ENCODE results near the gene ADSS2. TPM values are rescaled to one million over a fixed set of nuclear protein-coding genes. Genes with fewer than 3 reads are reported as not detected.
"Not testable (repeated sequence)": the region's sequence is repeated elsewhere in the genome, so short reads cannot be mapped to it uniquely, and the experiment has no call there.

Gene ADSS2
- total and polyA plus RNA-seq, 7 experiments from 2014 or later = 25.3 to 61.0 (median 42.3) TPM

DNA sequence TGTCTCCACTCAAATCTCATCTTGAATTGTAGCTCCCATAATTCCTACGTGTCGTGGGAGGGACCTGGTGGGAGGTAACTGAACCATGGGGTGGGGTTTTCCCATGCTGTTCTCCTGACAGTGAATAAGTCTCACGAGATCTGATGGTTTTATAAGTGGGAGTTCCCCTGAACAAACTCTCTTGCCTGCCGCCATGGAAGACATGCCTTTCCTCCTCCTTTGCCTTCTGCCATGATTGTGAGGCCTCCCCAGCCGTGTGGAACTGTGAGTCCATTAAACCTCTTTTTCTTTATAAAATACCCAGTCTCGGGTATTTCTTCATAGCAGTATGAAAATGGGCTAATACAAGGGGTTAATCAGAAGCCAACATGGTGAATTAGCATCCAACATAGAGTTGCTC lies 86.4 kb downstream of the ADSS2 start:
- H3K27me3 Mint-ChIP-seq; CTCF ChIA-PET; H3K4me3 ChIP-seq (ENCODE audit: low read length); H3K9me3 ChIP-seq (ENCODE audit: control insufficient read depth in 2 of 3, low read length in 3 of 3); H3K36me3 Mint-ChIP-seq; H3K4me1 ChIP-seq (ENCODE audit: control insufficient read depth in 2 of 2, insufficient read depth in 2 of 2, low read length in 2 of 2); H3K4me3 Mint-ChIP-seq; ATAC-seq; H3K4me1 Mint-ChIP-seq; H3K27ac Mint-ChIP-seq; H3K36me3 ChIP-seq (ENCODE audit: control insufficient read depth in 2 of 3, insufficient read depth in 3 of 3, low read length in 3 of 3); H3K27me3 ChIP-seq (ENCODE audit: control insufficient read depth in 2 of 2, insufficient read depth in 2 of 2, low read length in 2 of 2); intact Hi-C loops (cut with micrococcal nuclease); DNase-seq; POLR2A ChIA-PET; H3K27ac ChIP-seq (ENCODE audit: low read depth, low read length): not testable (repeated sequence)
- peaks cover 3 to 13% (median 7%) of the 10 kb centered on the region in 11 donors for H3K9me3 Mint-ChIP-seq

DNA sequence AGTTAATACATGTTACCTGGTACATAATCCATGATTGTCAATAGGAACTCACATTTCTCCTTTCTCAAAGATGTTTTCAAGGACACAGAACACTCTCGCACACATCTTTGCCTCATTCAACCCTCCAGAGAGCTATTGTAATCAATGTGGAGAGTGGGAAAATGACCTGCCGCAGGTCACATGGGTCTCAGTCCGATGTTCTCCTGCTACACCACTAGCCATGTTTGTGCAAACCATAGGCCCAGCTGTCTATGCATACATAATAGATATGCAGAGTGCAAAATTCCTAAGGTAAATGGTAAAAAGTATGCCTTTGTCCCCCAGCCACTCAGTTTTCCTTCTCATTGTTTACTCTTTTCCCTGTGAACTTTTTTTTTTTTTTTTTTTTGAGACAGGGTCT lies 89.2 kb downstream of the ADSS2 start:
- DNase-seq = no peak

DNA sequence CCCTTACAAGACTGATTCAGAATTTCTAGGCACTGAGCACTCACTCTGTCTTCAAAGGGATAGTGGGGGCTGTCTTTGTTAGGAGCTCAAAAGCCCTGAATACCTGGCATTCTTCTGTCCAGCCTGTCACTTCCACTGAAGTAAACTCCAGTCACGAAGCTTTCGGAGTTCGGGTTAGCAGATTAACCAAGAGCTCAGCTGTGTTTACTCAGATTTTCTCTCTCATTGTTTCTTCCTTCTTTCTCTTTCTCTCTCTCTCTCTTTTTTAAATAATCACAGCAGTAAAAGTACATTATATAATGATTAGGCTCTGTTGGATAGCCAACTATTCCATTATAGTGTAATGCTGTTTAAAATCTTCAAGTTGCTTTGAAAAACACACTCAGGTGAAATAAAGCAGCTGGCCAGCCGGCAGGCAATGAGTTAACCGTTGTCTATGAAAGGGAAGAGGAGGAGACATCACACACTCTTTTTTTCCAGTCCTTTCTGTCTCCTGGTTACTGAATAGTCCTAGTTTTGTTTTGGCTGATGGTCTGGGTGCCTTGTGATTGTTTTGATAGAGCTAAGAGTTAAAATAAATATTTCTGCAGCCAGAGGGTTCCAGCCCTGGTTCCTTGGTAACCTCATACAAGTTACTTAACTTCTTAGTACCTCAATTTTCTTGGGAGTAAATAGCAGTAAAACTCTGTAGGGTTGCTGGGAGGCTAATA lies 89.8 kb downstream of the ADSS2 start:
- no peaks in the 10 kb centered on the region for H3K27me3 Mint-ChIP-seq
- H3K27ac ChIP-seq (ENCODE audit: low read depth, low read length) = no peak overlapping the region
- ATAC-seq = no peak
- no peaks in the 10 kb centered on the region for H3K36me3 ChIP-seq (ENCODE audit: control insufficient read depth in 2 of 3, insufficient read depth in 3 of 3, low read length in 3 of 3)
- ChIA-PET POLR2A (interaction anchor here (0.6 kb wide), 1 partner anchor 16 kb away, joined by 3 read pairs; no protein-coding TSS in a partner anchor), CTCF (no interaction called here)
- H3K9me3 ChIP-seq (ENCODE audit: control insufficient read depth in 2 of 3, low read length in 3 of 3) = peaks cover 0 to 3% (median 0%) of the 10 kb centered on the region in 3 experiments
- no peak overlapping the region for H3K27ac Mint-ChIP-seq
- intact Hi-C loops (cut with micrococcal nuclease) = no loop called here
- no peak overlapping the region for H3K4me3 Mint-ChIP-seq
- DNase-seq = no peak
- H3K27me3 ChIP-seq (ENCODE audit: control insufficient read depth in 2 of 2, insufficient read depth in 2 of 2, low read length in 2 of 2) = no peaks in the 10 kb centered on the region
- H3K4me1 ChIP-seq (ENCODE audit: control insufficient read depth in 2 of 2, insufficient read depth in 2 of 2, low read length in 2 of 2) = no peaks in the 10 kb centered on the region
- peaks cover 0 to 6% (median 0%) of the 10 kb centered on the region in 5 donors for H3K36me3 Mint-ChIP-seq
- H3K4me3 ChIP-seq (ENCODE audit: low read length) = no peak overlapping the region
- no peaks in the 10 kb centered on the region for H3K4me1 Mint-ChIP-seq
- peaks cover 3 to 13% (median 7%) of the 10 kb centered on the region in 11 donors for H3K9me3 Mint-ChIP-seq

More for the DNA sequence above, 89.2 kb downstream of the ADSS2 start:
- Mint-ChIP-seq H3K27me3 (no peaks in the 10 kb centered on the region), H3K36me3 (peaks cover 0 to 6% (median 0%) of the 10 kb centered on the region in 5 donors), H3K4me1 (no peaks in the 10 kb centered on the region), H3K27ac (no peak overlapping the region), H3K4me3 (no peak overlapping the region), H3K9me3 (peaks cover 3 to 13% (median 7%) of the 10 kb centered on the region in 11 donors)
- no peak overlapping the region for H3K4me3 ChIP-seq (ENCODE audit: low read length)
- no peaks in the 10 kb centered on the region for H3K27me3 ChIP-seq (ENCODE audit: control insufficient read depth in 2 of 2, insufficient read depth in 2 of 2, low read length in 2 of 2)
- ChIA-PET CTCF (no interaction called here), POLR2A (no interaction called here)
- H3K36me3 ChIP-seq (ENCODE audit: control insufficient read depth in 2 of 3, insufficient read depth in 3 of 3, low read length in 3 of 3) = no peaks in the 10 kb centered on the region
- intact Hi-C loops (cut with micrococcal nuclease) = no loop called here
- H3K4me1 ChIP-seq (ENCODE audit: control insufficient read depth in 2 of 2, insufficient read depth in 2 of 2, low read length in 2 of 2) = no peaks in the 10 kb centered on the region
- peaks cover 0 to 3% (median 0%) of the 10 kb centered on the region in 3 experiments for H3K9me3 ChIP-seq (ENCODE audit: control insufficient read depth in 2 of 3, low read length in 3 of 3)
- H3K27ac ChIP-seq (ENCODE audit: low read depth, low read length) = no peak overlapping the region
- no peak for ATAC-seq

Other genes starting within 250 kb of the ADSS2 start
- 1 to 10 TPM in 4 of 5 experiments, under 1 TPM in 1; 0.77 to 2.2 (median 1.7) TPM for gene CATSPERE, start 9.4 kb upstream of the ADSS2 start, total RNA-seq
- gene CATSPERE, start 9.4 kb upstream of the ADSS2 start, polyA plus RNA-seq = under 1 TPM; 0.24 to 0.26 TPM
- 10 to 100 TPM; 13.0 to 23.4 (median 17.6) TPM for gene DESI2, start 201.2 kb upstream of the ADSS2 start, total RNA-seq
- 10 to 100 TPM in 1 of 2 donors, 1 to 10 TPM in 1; 10.0 to 12.3 TPM for gene DESI2, start 201.2 kb upstream of the ADSS2 start, polyA plus RNA-seq

Measured in naive thymus-derived CD4-positive, alpha-beta T cell (primary cell).